Measurements from ENCODE around the gene SLC37A1.
"Not testable (repeated sequence)": the region's sequence is repeated elsewhere in the genome, so short reads cannot be mapped to it uniquely, and the experiment has no call there.

Gene SLC37A1

GRCh38 chr21:42619166-42619565 lies 105.5 kb downstream of the SLC37A1 start:
- DNase-seq (ENCODE audit: low spot score): no peak

- DNase-seq (ENCODE audit: low spot score): no peak
Observed at GRCh38 chr21:42619841-42620240, 106.2 kb downstream of the SLC37A1 start.

- DNase-seq (ENCODE audit: low spot score): no peak
Observed at GRCh38 chr21:42621166-42621818, 107.6 kb downstream of the SLC37A1 start.

GRCh38 chr21:42621819-42622177 lies 108.1 kb downstream of the SLC37A1 start:
- no peak for DNase-seq (ENCODE audit: low spot score)

- DNase-seq (ENCODE audit: low spot score): no peak
Observed at GRCh38 chr21:42622284-42622683, 108.6 kb downstream of the SLC37A1 start.

- DNase-seq (ENCODE audit: low spot score): no peak
Observed at GRCh38 chr21:42623694-42624093, 110.0 kb downstream of the SLC37A1 start.

- no peak for DNase-seq (ENCODE audit: low spot score)
Observed at GRCh38 chr21:42624095-42624790, 110.6 kb downstream of the SLC37A1 start.

- no peak for DNase-seq (ENCODE audit: low spot score)
Observed at GRCh38 chr21:42624936-42625335, 111.3 kb downstream of the SLC37A1 start.

- DNase-seq (ENCODE audit: low spot score): no peak
Observed at GRCh38 chr21:42626171-42626570, 112.5 kb downstream of the SLC37A1 start.

GRCh38 chr21:42627527-42628289 lies 114.1 kb downstream of the SLC37A1 start:
- no peak for DNase-seq (ENCODE audit: low spot score)

- not testable (repeated sequence) for DNase-seq (ENCODE audit: low spot score)
Observed at GRCh38 chr21:42628466-42629061, 114.9 kb downstream of the SLC37A1 start.

GRCh38 chr21:42629933-42630589 lies 116.4 kb downstream of the SLC37A1 start:
- DNase-seq (ENCODE audit: low spot score): no peak

GRCh38 chr21:42630626-42631025 lies 117.0 kb downstream of the SLC37A1 start:
- DNase-seq (ENCODE audit: low spot score): no peak
